SJCRH30 (cell line): ENCODE data around the gene TAS1R1. TPM values are rescaled to one million over a fixed set of nuclear protein-coding genes. Genes with fewer than 3 reads are reported as not detected.
"Not testable (repeated sequence)": the region's sequence is repeated elsewhere in the genome, so short reads cannot be mapped to it uniquely, and the experiment has no call there.

Experiments
- DNase-seq, 2 experiments: peaks; one replicate each; pipeline ENCODE4 v3.0.0-alpha.2; 2015 to 2020
- H3K27ac ChIP-seq: fragments of 250-450 bp; sonication (Bioruptor Pico); 2 replicates; pipeline ENCODE4 v1.5.1; 2020; ENCODE audit warnings: mild to moderate bottlenecking, moderate library complexity
- H3K27me3 ChIP-seq: fragments of 250-450 bp; sonication (Bioruptor Pico); 2 replicates; pipeline ENCODE4 v1.5.1; 2020; ENCODE audit warnings: mild to moderate bottlenecking, moderate library complexity
- H3K36me3 ChIP-seq: fragments of 250-450 bp; sonication (Bioruptor Pico); 2 replicates; pipeline ENCODE4 v1.5.1; 2020; ENCODE audit warnings: mild to moderate bottlenecking, moderate library complexity
- H3K4me1 ChIP-seq: fragments of 250-450 bp; sonication (Bioruptor Pico); 2 replicates; pipeline ENCODE4 v1.5.1; 2020; ENCODE audit warnings: mild to moderate bottlenecking, moderate library complexity
- H3K4me3 ChIP-seq: fragments of 250-450 bp; sonication (Bioruptor Pico); 2 replicates; pipeline ENCODE4 v1.5.1; 2020; ENCODE audit warnings: mild to moderate bottlenecking, moderate library complexity
- H3K9me3 ChIP-seq: fragments of 250-450 bp; sonication (Bioruptor Pico); replicated peaks from 2 replicates; pipeline ENCODE4 v1.5.1; 2020; ENCODE audit warnings: mild to moderate bottlenecking, moderate library complexity
- total RNA-seq: library from RNA; depleted of rRNA; stranded (reverse); fragments of >200 nt; shearing (Covaris generic); gene quantifications from 2 replicates; pipeline ENCODE4 v1.2.3, GENCODE V29; 2014

The TAS1R1 gene
- total RNA-seq, 1 experiment from 2014 or later, result 0.14 TPM

- Histone ChIP-seq H3K4me3 (no peak overlapping the region), H3K36me3 (peaks cover 63% of the 10 kb centered on the region), H3K27ac (no peak overlapping the region), H3K27me3 (no peaks in the 10 kb centered on the region), H3K4me1 (0 out of 2 replicates have a peak, but pooled peaks cover 3% of the 10 kb centered on the region), H3K9me3 (no peaks in the 10 kb centered on the region)
- DNase-seq, result no peak
These were observed 42.6 kb downstream of the TAS1R1 start for GRCh38 chr1:6597777-6598131.

DNA sequence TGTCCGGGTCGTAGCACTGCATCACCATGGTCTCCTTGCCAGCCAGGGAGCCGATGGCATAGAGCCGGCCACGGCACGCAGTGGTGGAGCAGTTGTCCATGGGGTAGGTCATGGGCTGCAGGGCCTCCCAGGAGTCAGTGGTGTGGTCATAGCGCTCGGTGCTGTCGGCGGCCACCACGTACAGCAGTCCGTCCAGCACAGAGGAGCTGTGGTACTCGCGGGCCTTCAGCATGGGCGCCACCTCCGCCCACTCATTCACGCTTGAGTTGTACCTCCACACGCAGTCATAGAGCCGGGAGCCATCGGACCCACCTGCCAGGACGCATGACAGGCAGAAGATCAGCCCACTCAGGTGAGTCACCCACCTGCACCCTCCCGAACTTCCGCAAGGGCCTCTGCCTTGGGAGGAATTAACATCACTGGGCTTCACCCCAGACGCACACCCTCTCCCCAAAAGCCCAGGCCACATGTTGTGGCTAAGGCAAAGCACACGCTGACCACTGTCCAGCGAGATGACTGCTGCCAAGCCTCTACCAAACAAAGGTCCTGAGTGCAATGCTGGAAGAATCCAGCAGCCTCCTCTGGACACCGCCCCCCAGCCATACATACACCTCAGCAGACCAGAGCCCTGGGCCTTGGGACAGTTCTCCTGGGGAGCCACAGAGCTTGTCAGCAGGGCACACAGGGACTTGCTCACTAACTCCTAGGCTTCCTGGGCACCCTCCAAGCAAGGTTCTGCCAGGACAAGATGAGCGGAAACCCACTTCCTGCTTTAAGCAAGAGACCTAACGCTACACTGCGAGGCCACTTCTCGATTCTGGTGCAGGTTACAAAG is 44.3 kb downstream of the TAS1R1 start:
- Histone ChIP-seq H3K27ac (no peak overlapping the region), H3K4me1 (0 out of 2 replicates have a peak, but pooled peaks cover 3% of the 10 kb centered on the region), H3K9me3 (no peaks in the 10 kb centered on the region), H3K27me3 (no peaks in the 10 kb centered on the region), H3K4me3 (no peak overlapping the region), H3K36me3 (peaks cover 47% of the 10 kb centered on the region)
- no peak for DNase-seq

- H3K27ac ChIP-seq, result not testable (repeated sequence)
These were observed 44.9 kb downstream of the TAS1R1 start for GRCh38 chr1:6599991-6600390.

DNA sequence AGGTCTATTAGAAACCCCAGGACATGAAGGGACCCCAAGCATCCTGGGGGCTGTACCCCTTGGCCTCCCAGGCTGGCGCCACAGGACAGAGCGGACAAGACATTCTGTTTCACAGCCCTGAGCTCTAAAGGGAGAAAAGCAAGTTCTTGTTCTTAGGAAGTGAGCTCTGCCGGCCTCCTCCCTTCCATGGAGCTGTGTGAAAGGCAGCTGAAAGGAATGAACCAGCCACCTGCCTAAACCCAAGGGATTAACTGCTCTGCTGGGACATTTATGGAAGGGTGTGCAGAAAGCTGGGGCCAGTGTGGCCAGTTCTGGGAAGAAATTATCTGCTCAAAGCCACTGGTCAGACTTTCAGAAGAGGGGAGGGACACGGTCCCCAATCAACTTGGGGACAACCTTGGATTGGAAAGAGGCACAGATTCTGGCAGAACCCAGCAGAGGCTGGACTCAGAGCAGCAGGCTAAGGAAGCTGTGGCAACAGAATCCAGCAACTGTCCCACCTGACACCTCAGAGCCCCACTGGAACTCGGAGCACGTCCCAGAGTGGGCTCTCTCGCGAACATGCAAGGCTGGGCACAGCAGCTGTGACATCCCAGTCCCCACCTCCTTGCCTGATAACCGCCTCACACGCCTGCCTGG is 45.4 kb downstream of the TAS1R1 start:
- H3K4me1 ChIP-seq, result 0 out of 2 replicates have a peak, but pooled peaks cover 10% of the 10 kb centered on the region
- H3K27ac ChIP-seq, result peak overlapping the region; percentile 99
- no peaks in the 10 kb centered on the region for H3K27me3 ChIP-seq
- H3K36me3 ChIP-seq, result peaks cover 36% of the 10 kb centered on the region
- H3K4me3 ChIP-seq, result peak overlapping the region; percentile 79
- peak; percentile 60 to 78 for DNase-seq
- no peaks in the 10 kb centered on the region for H3K9me3 ChIP-seq

More at GRCh38 chr1:6599991-6600390, 44.9 kb downstream of the TAS1R1 start:
- H3K9me3 ChIP-seq, H3K27me3 ChIP-seq, H3K4me1 ChIP-seq, DNase-seq: not testable (repeated sequence)
- Histone ChIP-seq H3K36me3 (peaks cover 41% of the 10 kb centered on the region), H3K4me3 (peak overlapping the region; percentile 79)

GRCh38 chr1:6601049-6601922 is 46.2 kb downstream of the TAS1R1 start:
- peak; percentile 47 to 64 for DNase-seq
- Histone ChIP-seq H3K27ac (peak overlapping the region; percentile 99), H3K36me3 (peaks cover 30% of the 10 kb centered on the region), H3K9me3 (no peaks in the 10 kb centered on the region), H3K4me3 (peak overlapping the region; percentile 79), H3K27me3 (no peaks in the 10 kb centered on the region), H3K4me1 (0 out of 2 replicates have a peak, but pooled peaks cover 10% of the 10 kb centered on the region)

- DNase-seq, result peak; percentile 87 to 88
- H3K4me3 ChIP-seq, result peak overlapping the region; percentile 79
- peaks cover 21% of the 10 kb centered on the region for H3K36me3 ChIP-seq
- H3K27me3 ChIP-seq, result no peaks in the 10 kb centered on the region
- peak overlapping the region; percentile 99 for H3K27ac ChIP-seq
- H3K4me1 ChIP-seq, result 0 out of 2 replicates have a peak, but pooled peaks cover 10% of the 10 kb centered on the region
- H3K9me3 ChIP-seq, result no peaks in the 10 kb centered on the region
These were observed 47.0 kb downstream of the TAS1R1 start for GRCh38 chr1:6601923-6602668.

DNA sequence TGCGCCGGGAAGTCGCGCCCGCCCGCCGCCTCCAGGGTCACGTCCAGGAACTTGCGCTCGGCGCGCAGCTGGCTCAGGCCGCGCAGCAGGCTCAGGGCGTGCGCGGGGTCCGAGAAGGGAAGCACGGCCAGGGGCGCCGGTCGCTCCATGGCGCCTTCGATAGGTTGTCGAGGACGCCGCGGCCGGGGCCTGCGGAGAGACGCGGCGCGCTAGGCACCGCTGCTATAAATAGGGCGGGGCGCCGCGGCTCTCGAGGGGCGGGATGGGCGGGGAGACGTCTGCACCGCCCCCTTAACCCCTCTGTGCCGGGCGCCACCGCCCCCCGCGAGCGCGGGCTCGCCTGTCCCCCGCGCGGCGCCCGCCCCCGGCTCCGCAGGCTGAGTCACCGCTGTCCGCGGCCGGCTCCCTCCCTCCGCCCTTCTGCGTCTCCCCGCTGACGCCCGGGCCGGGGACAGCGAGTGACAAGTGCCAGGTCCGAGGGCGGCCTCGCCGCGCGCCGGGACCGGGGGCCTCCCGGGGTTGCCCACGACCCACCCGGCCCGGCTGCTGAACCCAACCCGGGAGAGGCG is 47.6 kb downstream of the TAS1R1 start, which contains the start of gene KLHL21:
Gene KLHL21 (minus strand): TSS at position 201 of the 569 bp plus-strand sequence. CDS start 52 bp downstream, at position 149.
- 0 out of 2 replicates have a peak, but pooled peaks cover 10% of the 10 kb centered on the region for H3K4me1 ChIP-seq
- H3K27ac ChIP-seq, result peak within 1 kb of the TSS; percentile 99
- peak; percentile 92 to 96 for DNase-seq
- no peaks in the 10 kb centered on the region for H3K27me3 ChIP-seq
- H3K36me3 ChIP-seq, result peaks cover 15% of the 10 kb centered on the region
- no peaks in the 10 kb centered on the region for H3K9me3 ChIP-seq
- H3K4me3 ChIP-seq, result peak within 1 kb of the TSS; percentile 79

DNA sequence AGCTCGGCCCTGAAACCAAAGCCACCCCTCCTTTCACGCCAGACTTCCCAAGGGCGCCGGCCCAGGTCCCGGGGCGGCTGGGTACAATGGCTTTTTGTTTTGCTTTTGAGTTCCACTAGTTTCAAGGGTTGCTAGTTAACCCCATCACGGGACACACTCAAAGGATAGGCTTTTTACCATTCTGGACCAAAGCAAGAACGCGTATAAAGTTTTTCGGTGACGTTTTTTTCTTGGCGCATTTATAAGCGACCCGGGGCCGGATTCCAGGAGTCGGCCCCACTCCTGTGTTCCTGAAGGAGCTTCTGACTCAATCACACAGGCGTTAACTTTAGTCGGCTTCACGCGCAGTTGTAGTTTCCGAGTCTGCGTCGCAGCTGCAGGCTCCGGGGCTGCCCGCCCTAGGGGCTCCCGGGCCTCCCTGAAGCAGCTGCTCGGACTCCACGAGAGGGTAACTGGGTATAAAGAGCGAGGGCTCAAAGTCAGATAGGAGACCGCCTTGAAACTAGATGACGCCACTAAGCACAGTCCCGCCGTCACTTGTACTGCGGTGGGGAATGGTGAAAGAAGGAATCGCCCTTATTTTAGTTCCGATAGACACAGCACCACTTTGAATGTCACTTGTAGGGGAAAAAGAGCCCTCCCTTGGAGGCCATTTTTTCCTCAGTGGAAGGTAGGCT is 48.3 kb downstream of the TAS1R1 start:
- Histone ChIP-seq H3K9me3 (no peaks in the 10 kb centered on the region), H3K27ac (peak overlapping the region; percentile 99), H3K36me3 (peaks cover 9% of the 10 kb centered on the region), H3K4me1 (0 out of 2 replicates have a peak, but pooled peaks cover 10% of the 10 kb centered on the region), H3K27me3 (no peaks in the 10 kb centered on the region), H3K4me3 (peak overlapping the region; percentile 79)
- peak; percentile 94 to 96 for DNase-seq

DNA sequence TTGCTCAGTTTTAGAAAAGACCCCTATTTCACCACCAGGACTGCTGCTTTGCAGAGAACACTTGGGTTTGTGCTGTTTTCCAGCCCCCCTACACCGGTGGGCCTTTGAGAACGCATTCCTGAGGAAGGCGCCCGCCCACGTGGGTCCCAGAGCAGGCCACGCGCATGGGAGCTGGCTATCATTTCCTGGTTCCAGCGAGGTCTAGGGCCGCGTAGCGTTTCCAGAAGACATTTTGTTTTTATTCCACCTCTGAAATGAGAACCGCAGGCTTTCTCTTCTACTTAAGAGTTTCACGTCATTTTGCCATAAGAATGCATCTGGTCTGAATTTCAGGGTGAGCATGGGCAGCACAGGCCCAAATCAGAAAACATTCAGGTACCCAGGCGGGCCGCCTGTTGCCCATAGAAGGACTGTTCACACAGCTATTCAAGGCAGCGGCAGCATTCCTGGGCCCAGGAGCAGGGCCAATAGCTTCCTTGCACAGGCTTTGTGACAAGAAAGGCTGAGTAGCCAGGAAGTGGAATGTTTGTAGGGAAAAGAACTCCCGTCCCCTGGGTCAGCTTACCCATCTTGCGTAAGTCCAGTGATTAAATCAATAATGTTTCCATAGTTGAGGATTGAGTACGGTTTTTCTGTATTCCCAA is 48.9 kb downstream of the TAS1R1 start:
- Histone ChIP-seq H3K9me3 (no peaks in the 10 kb centered on the region), H3K4me1 (0 out of 2 replicates have a peak, but pooled peaks cover 10% of the 10 kb centered on the region), H3K4me3 (peak overlapping the region; percentile 79), H3K36me3 (peaks cover 4% of the 10 kb centered on the region; the same call in 1 of the 2 replicates), H3K27ac (peak overlapping the region; percentile 99), H3K27me3 (no peaks in the 10 kb centered on the region)
- DNase-seq, result peak; percentile 86 to 89

DNA sequence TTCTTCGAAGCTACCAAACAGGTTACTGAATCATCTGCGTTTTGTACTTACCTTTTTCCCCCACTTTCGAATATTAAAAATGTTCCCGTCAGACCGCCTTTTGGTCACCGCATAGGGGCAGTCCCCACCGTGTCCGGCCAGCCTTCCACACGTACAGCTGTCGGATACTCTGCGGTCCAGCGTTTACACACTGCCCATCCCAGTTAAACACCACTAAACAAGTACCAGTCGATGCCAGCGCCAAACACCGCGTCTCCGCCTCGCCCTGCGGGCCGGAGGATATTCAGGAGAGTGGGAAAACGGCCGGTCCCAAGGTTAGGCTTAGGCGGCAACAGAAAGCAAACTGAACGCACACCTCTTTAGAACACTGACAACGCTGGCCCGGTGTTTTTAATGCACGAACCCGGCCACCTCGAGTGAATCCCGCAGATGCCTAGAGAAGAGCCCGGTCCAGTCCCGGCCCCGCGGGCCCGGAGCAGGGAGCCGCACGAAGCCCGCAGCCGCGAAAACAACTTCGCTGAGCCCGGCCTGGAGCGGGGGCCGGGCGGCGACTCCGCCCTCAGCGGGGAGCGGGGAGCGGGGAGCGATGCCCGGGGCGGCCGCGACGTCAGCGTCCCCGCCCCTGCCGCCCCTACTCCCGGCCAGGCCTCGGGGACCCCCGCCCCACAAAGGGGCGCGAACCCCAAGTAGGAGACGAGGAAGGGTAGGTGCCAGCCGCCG is 57.7 kb downstream of the TAS1R1 start:
- DNase-seq, result peak; percentile 66 to 72
- H3K27ac ChIP-seq, result peak overlapping the region; percentile 37; the same call in 1 of the 2 replicates
- peaks cover 11% of the 10 kb centered on the region for H3K4me1 ChIP-seq
- H3K9me3 ChIP-seq, result no peaks in the 10 kb centered on the region
- no peaks in the 10 kb centered on the region for H3K27me3 ChIP-seq
- peak overlapping the region; percentile 99 for H3K4me3 ChIP-seq
- peaks cover 17% of the 10 kb centered on the region for H3K36me3 ChIP-seq

GRCh38 chr1:6613361-6614018 is 58.4 kb downstream of the TAS1R1 start, which contains the start of gene PHF13:
Gene PHF13 (plus strand): TSS chr1:6613731. CDS start chr1:6614067, 336 bp downstream.
- Histone ChIP-seq H3K9me3 (no peaks in the 10 kb centered on the region), H3K4me3 (peak within 1 kb of the TSS; percentile 99), H3K27ac (peak within 1 kb of the TSS; percentile 68), H3K27me3 (no peaks in the 10 kb centered on the region), H3K4me1 (peaks cover 11% of the 10 kb centered on the region), H3K36me3 (peaks cover 21% of the 10 kb centered on the region)
- peak; percentile 100 for DNase-seq
